Mammary epithelial cell (primary cell): ENCODE measurements around the gene GPM6B.

Experiments used
- CTCF ChIP-seq, 2 donors: IDR thresholded peaks in 1 of 2; conservative IDR thresholded peaks in 1 of 2; 2 replicates each; pipeline ENCODE4 v1.5.1; 2011 to 2012; ENCODE audit warnings: inconsistent platforms in 2 of 2, low read length in 2 of 2, mild to moderate bottlenecking in 2 of 2, control low read depth in 1 of 2, low read depth in 1 of 2; ENCODE audit not compliant: insufficient read depth in 1 of 2; ENCODE audit errors: extremely low read depth in 1 of 2
- EZH2 ChIP-seq: IDR thresholded peaks from 2 replicates; pipeline ENCODE4 v1.6.1; 2012; ENCODE audit warnings: low read length, inconsistent platforms, borderline replicate concordance

- TF ChIP-seq CTCF (conservative IDR thresholded peaks at IDR 0.05 in 1 of 2, IDR thresholded peaks at IDR 0.05 in 1 of 2; ENCODE audit: extremely low read depth in 1 of 2, insufficient read depth in 1 of 2, low read depth in 1 of 2, low read length in 2 of 2) (no peak), EZH2 (no peak)
These were observed 64.2 kb downstream of the GPM6B start for GRCh38 chrX:13752646-13753045.
